H1 (cell line): ENCODE measurements around the gene RPTOR. TPM values are rescaled to one million over a fixed set of nuclear protein-coding genes. Genes with fewer than 3 reads are reported as not detected.

Experiments
- ASH2L ChIP-seq: fragments of 200-600, 300-600 bp; sonication (generic); IDR thresholded peaks from one replicate; pipeline ENCODE4 v1.7.1; 2017; ENCODE audit warnings: low read length
- CREB1 ChIP-seq: IDR thresholded peaks from 2 replicates; pipeline ENCODE4 v1.6.1; 2012; ENCODE audit warnings: inconsistent platforms
- NANOG ChIP-seq: IDR thresholded peaks from 2 replicates; pipeline ENCODE4 v1.6.1; 2011; ENCODE audit warnings: low read length, low read depth, mild to moderate bottlenecking, inconsistent platforms; ENCODE audit not compliant: insufficient read depth, poor library complexity, severe bottlenecking
- NRF1 ChIP-seq: IDR thresholded peaks from 2 replicates; pipeline ENCODE4 v1.6.1; 2011; ENCODE audit warnings: mild to moderate bottlenecking, low read depth, low read length, improper control_type of control experiment
- RBBP5 ChIP-seq: IDR thresholded peaks from 2 replicates; pipeline ENCODE4 v1.7.1; 2012; ENCODE audit warnings: low read depth, mild to moderate bottlenecking, inconsistent platforms, low read length, moderate library complexity, borderline replicate concordance
- RFX5 ChIP-seq: IDR thresholded peaks from 2 replicates; pipeline ENCODE4 v1.6.1; 2011; ENCODE audit warnings: low read depth, low read length, improper control_type of control experiment, borderline replicate concordance
- polyA plus RNA-seq, 7 experiments: library from polyadenylated mRNA; depleted of rRNA in 3 of 7; stranded (reverse) in 5 of 7; unstranded in 2 of 7; fragments of >200 nt in 5 of 7; fragments of 200-250 nt in 2 of 7; gene quantifications; 1 replicate in 5 of 7; 2 replicates in 1 of 7; 4 replicates in 1 of 7; pipeline versions ENCODE4 v1.2.1 to v1.2.3, GENCODE V29; 2011 to 2013; ENCODE audit warnings: missing spikeins in 2 of 7, mixed read lengths in 2 of 7
- total RNA-seq: library from RNA; stranded (reverse); fragmentation: NEBNext Ultra II Directional; extraction: Animal tissue kit (Norgen Biotek cat#: 25700); gene quantifications from 2 replicates; pipeline ENCODE4 v1.2.1, GENCODE V29; 2021
- TF ChIP-seq, protein P1 (sequence below): IDR thresholded peaks from 2 replicates; pipeline ENCODE4 v1.6.1; 2011; ENCODE audit warnings: low read depth, mild to moderate bottlenecking, low read length; ENCODE audit not compliant: insufficient read depth
- TF ChIP-seq, protein P2 (sequence below): fragments of 300-600 bp; sonication (generic); IDR thresholded peaks from 2 replicates; pipeline ENCODE4 v1.7.1; 2012; ENCODE audit warnings: low read length, moderate library complexity, mild to moderate bottlenecking, inconsistent platforms; ENCODE audit not compliant: insufficient replicate concordance

The RPTOR gene
- total and polyA plus RNA-seq, 2 of the 8 experiments (the other 6 are each of a cell fraction or from before 2014, with no cell fraction given), result 6.9 to 28.7 TPM

DNA sequence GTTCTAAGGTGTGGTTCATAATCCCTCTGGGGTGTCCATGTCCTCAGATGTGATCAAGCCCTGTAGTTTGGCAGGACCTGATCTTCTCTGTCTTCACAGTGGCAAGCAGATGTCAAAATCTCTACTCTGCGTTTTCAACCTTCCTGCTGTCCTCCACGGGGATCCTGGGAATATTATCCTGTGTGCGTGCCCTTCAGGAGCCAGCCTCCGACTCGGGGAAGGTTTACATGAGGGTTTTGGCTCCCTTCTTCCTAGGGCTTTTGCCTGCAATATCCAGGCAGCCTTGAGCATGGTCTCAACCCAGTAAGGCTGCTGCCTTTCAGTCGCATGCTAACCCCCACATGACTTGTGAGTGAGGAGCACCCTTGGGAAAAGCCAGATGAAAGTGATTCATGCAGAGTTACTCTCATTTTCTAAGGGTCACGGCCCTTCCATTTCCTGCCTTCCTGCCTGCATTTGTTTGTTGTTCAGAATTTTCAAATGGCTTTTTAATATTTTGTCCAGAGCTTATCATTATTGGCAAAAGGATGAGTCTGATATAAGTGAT, 244.8 kb downstream of the RPTOR start (continued):
- TF ChIP-seq, protein P1, sequence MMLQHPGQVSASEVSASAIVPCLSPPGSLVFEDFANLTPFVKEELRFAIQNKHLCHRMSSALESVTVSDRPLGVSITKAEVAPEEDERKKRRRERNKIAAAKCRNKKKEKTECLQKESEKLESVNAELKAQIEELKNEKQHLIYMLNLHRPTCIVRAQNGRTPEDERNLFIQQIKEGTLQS, result no peak
- TF ChIP-seq ASH2L (no peak), RBBP5 (no peak), NRF1 (no peak), NANOG (no peak), RFX5 (no peak), CREB1 (no peak)
- TF ChIP-seq, protein P2, sequence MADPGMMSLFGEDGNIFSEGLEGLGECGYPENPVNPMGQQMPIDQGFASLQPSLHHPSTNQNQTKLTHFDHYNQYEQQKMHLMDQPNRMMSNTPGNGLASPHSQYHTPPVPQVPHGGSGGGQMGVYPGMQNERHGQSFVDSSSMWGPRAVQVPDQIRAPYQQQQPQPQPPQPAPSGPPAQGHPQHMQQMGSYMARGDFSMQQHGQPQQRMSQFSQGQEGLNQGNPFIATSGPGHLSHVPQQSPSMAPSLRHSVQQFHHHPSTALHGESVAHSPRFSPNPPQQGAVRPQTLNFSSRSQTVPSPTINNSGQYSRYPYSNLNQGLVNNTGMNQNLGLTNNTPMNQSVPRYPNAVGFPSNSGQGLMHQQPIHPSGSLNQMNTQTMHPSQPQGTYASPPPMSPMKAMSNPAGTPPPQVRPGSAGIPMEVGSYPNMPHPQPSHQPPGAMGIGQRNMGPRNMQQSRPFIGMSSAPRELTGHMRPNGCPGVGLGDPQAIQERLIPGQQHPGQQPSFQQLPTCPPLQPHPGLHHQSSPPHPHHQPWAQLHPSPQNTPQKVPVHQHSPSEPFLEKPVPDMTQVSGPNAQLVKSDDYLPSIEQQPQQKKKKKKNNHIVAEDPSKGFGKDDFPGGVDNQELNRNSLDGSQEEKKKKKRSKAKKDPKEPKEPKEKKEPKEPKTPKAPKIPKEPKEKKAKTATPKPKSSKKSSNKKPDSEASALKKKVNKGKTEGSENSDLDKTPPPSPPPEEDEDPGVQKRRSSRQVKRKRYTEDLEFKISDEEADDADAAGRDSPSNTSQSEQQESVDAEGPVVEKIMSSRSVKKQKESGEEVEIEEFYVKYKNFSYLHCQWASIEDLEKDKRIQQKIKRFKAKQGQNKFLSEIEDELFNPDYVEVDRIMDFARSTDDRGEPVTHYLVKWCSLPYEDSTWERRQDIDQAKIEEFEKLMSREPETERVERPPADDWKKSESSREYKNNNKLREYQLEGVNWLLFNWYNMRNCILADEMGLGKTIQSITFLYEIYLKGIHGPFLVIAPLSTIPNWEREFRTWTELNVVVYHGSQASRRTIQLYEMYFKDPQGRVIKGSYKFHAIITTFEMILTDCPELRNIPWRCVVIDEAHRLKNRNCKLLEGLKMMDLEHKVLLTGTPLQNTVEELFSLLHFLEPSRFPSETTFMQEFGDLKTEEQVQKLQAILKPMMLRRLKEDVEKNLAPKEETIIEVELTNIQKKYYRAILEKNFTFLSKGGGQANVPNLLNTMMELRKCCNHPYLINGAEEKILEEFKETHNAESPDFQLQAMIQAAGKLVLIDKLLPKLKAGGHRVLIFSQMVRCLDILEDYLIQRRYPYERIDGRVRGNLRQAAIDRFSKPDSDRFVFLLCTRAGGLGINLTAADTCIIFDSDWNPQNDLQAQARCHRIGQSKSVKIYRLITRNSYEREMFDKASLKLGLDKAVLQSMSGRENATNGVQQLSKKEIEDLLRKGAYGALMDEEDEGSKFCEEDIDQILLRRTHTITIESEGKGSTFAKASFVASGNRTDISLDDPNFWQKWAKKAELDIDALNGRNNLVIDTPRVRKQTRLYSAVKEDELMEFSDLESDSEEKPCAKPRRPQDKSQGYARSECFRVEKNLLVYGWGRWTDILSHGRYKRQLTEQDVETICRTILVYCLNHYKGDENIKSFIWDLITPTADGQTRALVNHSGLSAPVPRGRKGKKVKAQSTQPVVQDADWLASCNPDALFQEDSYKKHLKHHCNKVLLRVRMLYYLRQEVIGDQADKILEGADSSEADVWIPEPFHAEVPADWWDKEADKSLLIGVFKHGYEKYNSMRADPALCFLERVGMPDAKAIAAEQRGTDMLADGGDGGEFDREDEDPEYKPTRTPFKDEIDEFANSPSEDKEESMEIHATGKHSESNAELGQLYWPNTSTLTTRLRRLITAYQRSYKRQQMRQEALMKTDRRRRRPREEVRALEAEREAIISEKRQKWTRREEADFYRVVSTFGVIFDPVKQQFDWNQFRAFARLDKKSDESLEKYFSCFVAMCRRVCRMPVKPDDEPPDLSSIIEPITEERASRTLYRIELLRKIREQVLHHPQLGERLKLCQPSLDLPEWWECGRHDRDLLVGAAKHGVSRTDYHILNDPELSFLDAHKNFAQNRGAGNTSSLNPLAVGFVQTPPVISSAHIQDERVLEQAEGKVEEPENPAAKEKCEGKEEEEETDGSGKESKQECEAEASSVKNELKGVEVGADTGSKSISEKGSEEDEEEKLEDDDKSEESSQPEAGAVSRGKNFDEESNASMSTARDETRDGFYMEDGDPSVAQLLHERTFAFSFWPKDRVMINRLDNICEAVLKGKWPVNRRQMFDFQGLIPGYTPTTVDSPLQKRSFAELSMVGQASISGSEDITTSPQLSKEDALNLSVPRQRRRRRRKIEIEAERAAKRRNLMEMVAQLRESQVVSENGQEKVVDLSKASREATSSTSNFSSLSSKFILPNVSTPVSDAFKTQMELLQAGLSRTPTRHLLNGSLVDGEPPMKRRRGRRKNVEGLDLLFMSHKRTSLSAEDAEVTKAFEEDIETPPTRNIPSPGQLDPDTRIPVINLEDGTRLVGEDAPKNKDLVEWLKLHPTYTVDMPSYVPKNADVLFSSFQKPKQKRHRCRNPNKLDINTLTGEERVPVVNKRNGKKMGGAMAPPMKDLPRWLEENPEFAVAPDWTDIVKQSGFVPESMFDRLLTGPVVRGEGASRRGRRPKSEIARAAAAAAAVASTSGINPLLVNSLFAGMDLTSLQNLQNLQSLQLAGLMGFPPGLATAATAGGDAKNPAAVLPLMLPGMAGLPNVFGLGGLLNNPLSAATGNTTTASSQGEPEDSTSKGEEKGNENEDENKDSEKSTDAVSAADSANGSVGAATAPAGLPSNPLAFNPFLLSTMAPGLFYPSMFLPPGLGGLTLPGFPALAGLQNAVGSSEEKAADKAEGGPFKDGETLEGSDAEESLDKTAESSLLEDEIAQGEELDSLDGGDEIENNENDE, result no peak
